ENCODE measurements around the gene SHBG.
"Not testable (repeated sequence)": the region's sequence is repeated elsewhere in the genome, so short reads cannot be mapped to it uniquely, and the experiment has no call there.

- not testable (repeated sequence) for TF ChIP-seq EZH2 (IDR thresholded peaks at IDR 0.05; ENCODE audit: insufficient read depth, poor library complexity, severe bottlenecking); EZH2phosphoT487 (IDR thresholded peaks at IDR 0.05; ENCODE audit: insufficient read depth, low read depth)
Observed at GRCh38 chr17:7625749-7626148, 4.2 kb upstream of the SHBG start.
